Naive thymus-derived CD4-positive, alpha-beta T cell (primary cell): ENCODE data around the gene ARMC9. TPM values are rescaled to one million over a fixed set of nuclear protein-coding genes. Genes with fewer than 3 reads are reported as not detected.
"Not testable (repeated sequence)": the region's sequence is repeated elsewhere in the genome, so short reads cannot be mapped to it uniquely, and the experiment has no call there.

Source experiments
- ATAC-seq: fragments of 150-1000 bp; cut with Tn5 transposase; 2 replicates; pipeline ENCODE4 v1.10.0; 2021; ENCODE audit warnings: mild to moderate bottlenecking, moderate library complexity
- CTCF ChIA-PET: fragments of 350-600 bp; sonication (Branson Sonifier 250); formaldehyde crosslinking; loops from one replicate; lab custom pipeline; 2021; ENCODE audit warnings: antibody characterized with exemption; lab: Charles Lee
- POLR2A ChIA-PET: fragments of 350-600 bp; sonication (Branson Sonifier 250); formaldehyde crosslinking; loops from one replicate; lab custom pipeline; 2021; ENCODE audit warnings: antibody characterized with exemption, inconsistent platforms; lab: Charles Lee
- DNase-seq, 9 donors: peaks; one replicate each; pipeline versions ENCODE4 v3.0.0 to v3.0.0-alpha.2; 2020 to 2022; ENCODE audit warnings: mixed read lengths in 1 of 9
- H3K27ac ChIP-seq: one replicate; pipeline ENCODE4 v1.7.0; 2013; ENCODE audit warnings: mild to moderate bottlenecking, low read depth, low read length, moderate library complexity
- H3K27me3 ChIP-seq, 2 donors: one replicate each; pipeline ENCODE4 v1.7.0; 2013; ENCODE audit warnings: low read length in 2 of 2, mild to moderate bottlenecking in 2 of 2, moderate library complexity in 2 of 2; ENCODE audit not compliant: control insufficient read depth in 2 of 2, insufficient read depth in 2 of 2
- H3K36me3 ChIP-seq, 3 experiments: 1 replicate in 2 of 3; 2 replicates in 1 of 3; pipeline ENCODE4 v1.7.0; 2013; ENCODE audit warnings: low read length in 3 of 3, mild to moderate bottlenecking in 3 of 3, moderate library complexity in 1 of 3; ENCODE audit not compliant: insufficient read depth in 3 of 3, control insufficient read depth in 2 of 3
- H3K4me1 ChIP-seq, 2 donors: one replicate each; pipeline ENCODE4 v1.7.0; 2013; ENCODE audit warnings: low read length in 2 of 2, mild to moderate bottlenecking in 2 of 2, moderate library complexity in 1 of 2; ENCODE audit not compliant: control insufficient read depth in 2 of 2, insufficient read depth in 2 of 2
- H3K4me3 ChIP-seq: 2 replicates; pipeline ENCODE4 v1.7.0; 2013; ENCODE audit warnings: mild to moderate bottlenecking, low read length
- H3K9me3 ChIP-seq, 3 experiments: 1 replicate in 2 of 3; 2 replicates in 1 of 3; pipeline ENCODE4 v1.7.0; 2013; ENCODE audit warnings: low read length in 3 of 3; ENCODE audit not compliant: control insufficient read depth in 2 of 3
- H3K27ac Mint-ChIP-seq, 9 donors: one replicate each; pipeline ENCODE4 v1.8.0; 2020 to 2022; ENCODE audit warnings: mixed read lengths in 9 of 9, mild to moderate bottlenecking in 8 of 9, moderate library complexity in 5 of 9, inconsistent platforms in 2 of 9
- H3K27me3 Mint-ChIP-seq, 5 donors: one replicate each; pipeline ENCODE4 v1.8.0; 2021 to 2022; ENCODE audit warnings: mixed read lengths in 5 of 5, mild to moderate bottlenecking in 1 of 5
- H3K36me3 Mint-ChIP-seq, 5 donors: one replicate each; pipeline ENCODE4 v1.8.0; 2020 to 2022; ENCODE audit warnings: mixed read lengths in 5 of 5, mild to moderate bottlenecking in 3 of 5, inconsistent platforms in 1 of 5
- H3K4me1 Mint-ChIP-seq, 7 donors: one replicate each; pipeline ENCODE4 v1.8.0; 2020 to 2022; ENCODE audit warnings: mixed read lengths in 7 of 7, mild to moderate bottlenecking in 3 of 7, inconsistent platforms in 1 of 7
- H3K4me3 Mint-ChIP-seq, 10 donors: one replicate each; pipeline ENCODE4 v1.8.0; 2020 to 2022; ENCODE audit warnings: mild to moderate bottlenecking in 10 of 10, mixed read lengths in 10 of 10, moderate library complexity in 6 of 10, inconsistent platforms in 2 of 10
- H3K9me3 Mint-ChIP-seq, 11 donors: one replicate each; pipeline ENCODE4 v1.8.0; 2020 to 2022; ENCODE audit warnings: mixed read lengths in 11 of 11, mild to moderate bottlenecking in 4 of 11, inconsistent platforms in 1 of 11, moderate library complexity in 1 of 11
- intact Hi-C, 2 donors: fragments of 100-400 bp; cut with micrococcal nuclease; formaldehyde crosslinking; loops; one replicate each; pipeline ENCODE4 v1.15.1; 2023
- polyA plus RNA-seq, 2 donors: library from polyadenylated mRNA; unstranded; fragments of 300-500 nt; fragmentation: Illumina TruSeq; gene quantifications; one replicate each; pipeline ENCODE4 v1.2.3, GENCODE V29; 2021
- total RNA-seq, 6 experiments: library from RNA in 5 of 6; stranded (reverse) in 5 of 6; gene quantifications; 1 replicate in 5 of 6; 2 replicates in 1 of 6; pipeline ENCODE4 v1.2.3 and lab custom pipeline; 2021 to 2026

The ARMC9 gene
- total and polyA plus RNA-seq, 7 experiments from 2014 or later = 0.45 to 2.0 (median 0.85) TPM

GRCh38 chr2:231191896-231192872 is 6.2 kb upstream of the ARMC9 start:
- no peak overlapping the region for H3K4me3 ChIP-seq
- intact Hi-C loops = no loop called here

GRCh38 chr2:231193216-231193615 is 5.2 kb upstream of the ARMC9 start:
- Histone ChIP-seq H3K4me3 (no peak overlapping the region), H3K27ac (no peak overlapping the region), H3K4me1 (peaks cover 0 to 4% of the 10 kb centered on the region in 2 donors), H3K27me3 (peaks cover 0 to 3% of the 10 kb centered on the region in 2 donors), H3K36me3 (peaks cover 0 to 2% (median 0%) of the 10 kb centered on the region in 3 experiments), H3K9me3 (no peaks in the 10 kb centered on the region)
- intact Hi-C loops = no loop called here
- Mint-ChIP-seq H3K4me1 (peaks cover 0 to 13% (median 6%) of the 10 kb centered on the region in 7 donors), H3K27ac (no peak overlapping the region), H3K4me3 (no peak overlapping the region), H3K9me3 (peaks cover 0 to 3% (median 0%) of the 10 kb centered on the region in 11 donors), H3K27me3 (peaks cover 15 to 60% (median 20%) of the 10 kb centered on the region in 5 donors), H3K36me3 (no peaks in the 10 kb centered on the region)
- ATAC-seq (no peak), DNase-seq (no peak)
- CTCF ChIA-PET = no interaction called here
- POLR2A ChIA-PET = no interaction called here

More at GRCh38 chr2:231191896-231192872, 6.2 kb upstream of the ARMC9 start:
- H3K4me1 Mint-ChIP-seq = peaks cover 0 to 3% (median 0%) of the 10 kb centered on the region in 7 donors
- no peak for ATAC-seq
- no peak overlapping the region for H3K27ac Mint-ChIP-seq
- POLR2A ChIA-PET = no interaction called here
- no peak for DNase-seq
- Histone ChIP-seq H3K36me3 (no peaks in the 10 kb centered on the region), H3K4me1 (no peaks in the 10 kb centered on the region), H3K27ac (no peak overlapping the region), H3K9me3 (no peaks in the 10 kb centered on the region), H3K27me3 (peaks cover 0 to 3% of the 10 kb centered on the region in 2 donors)
- H3K9me3 Mint-ChIP-seq = peaks cover 0 to 3% (median 0%) of the 10 kb centered on the region in 11 donors
- H3K4me3 Mint-ChIP-seq = no peak overlapping the region
- no peaks in the 10 kb centered on the region for H3K36me3 Mint-ChIP-seq
- peaks cover 16 to 64% (median 24%) of the 10 kb centered on the region in 5 donors for H3K27me3 Mint-ChIP-seq
- CTCF ChIA-PET = no interaction called here

GRCh38 chr2:231196592-231196991 is 1.8 kb upstream of the ARMC9 start:
- no peaks in the 10 kb centered on the region for H3K9me3 ChIP-seq
- no peaks in the 10 kb centered on the region for H3K36me3 Mint-ChIP-seq
- H3K27me3 ChIP-seq = peaks cover 0 to 3% of the 10 kb centered on the region in 2 donors
- ChIA-PET CTCF (interaction anchor here (0.7 kb wide), 1 partner anchor 38 kb away, joined by 3 read pairs; no protein-coding TSS in a partner anchor), POLR2A (no interaction called here)
- H3K9me3 Mint-ChIP-seq = no peaks in the 10 kb centered on the region
- peaks cover 0 to 4% (median 0%) of the 10 kb centered on the region in 3 experiments for H3K36me3 ChIP-seq
- H3K27ac Mint-ChIP-seq = peak overlapping the region in 2 of 9 donors; percentile 33 to 76
- intact Hi-C loops = no loop called here
- H3K4me3 Mint-ChIP-seq = peak overlapping the region in 7 of 10 donors; percentile 30 to 67 (median 60)
- peaks cover 0 to 15% (median 13%) of the 10 kb centered on the region in 7 donors for H3K4me1 Mint-ChIP-seq
- ATAC-seq (no peak), DNase-seq (no peak)
- peaks cover 0 to 4% of the 10 kb centered on the region in 2 donors for H3K4me1 ChIP-seq
- no peak overlapping the region for H3K27ac ChIP-seq
- no peak overlapping the region for H3K4me3 ChIP-seq
- peaks cover 4 to 51% (median 9%) of the 10 kb centered on the region in 5 donors for H3K27me3 Mint-ChIP-seq

GRCh38 chr2:231197196-231197595 is 1.2 kb upstream of the ARMC9 start:
- H3K27me3 ChIP-seq, intact Hi-C loops, H3K4me3 ChIP-seq, H3K9me3 Mint-ChIP-seq, H3K9me3 ChIP-seq, H3K4me1 ChIP-seq, DNase-seq, H3K36me3 Mint-ChIP-seq, ATAC-seq, H3K27ac ChIP-seq, H3K36me3 ChIP-seq, H3K27ac Mint-ChIP-seq, POLR2A ChIA-PET: not testable (repeated sequence)
- H3K4me1 Mint-ChIP-seq = peaks cover 0 to 15% (median 13%) of the 10 kb centered on the region in 7 donors
- peaks cover 4 to 47% (median 6%) of the 10 kb centered on the region in 5 donors for H3K27me3 Mint-ChIP-seq
- peak overlapping the region; percentile 87 to 97 (median 94) for H3K4me3 Mint-ChIP-seq
- CTCF ChIA-PET = interaction anchor here (0.6 kb wide), 1 partner anchor 17 kb away, joined by 3 read pairs; no protein-coding TSS in a partner anchor

- Mint-ChIP-seq H3K4me1 (peaks cover 0 to 15% (median 13%) of the 10 kb centered on the region in 7 donors), H3K4me3 (peak overlapping the region; percentile 87 to 97 (median 94)), H3K27me3 (peaks cover 0 to 41% (median 0%) of the 10 kb centered on the region in 5 donors), H3K27ac (peak overlapping the region in 6 of 9 donors; percentile 38 to 81 (median 64)), H3K9me3 (no peaks in the 10 kb centered on the region), H3K36me3 (no peaks in the 10 kb centered on the region)
- peak overlapping the region; percentile 61 for H3K27ac ChIP-seq
- H3K36me3 ChIP-seq = peaks cover 0 to 4% (median 0%) of the 10 kb centered on the region in 3 experiments
- H3K9me3 ChIP-seq = no peaks in the 10 kb centered on the region
- H3K4me3 ChIP-seq = peak overlapping the region; percentile 100
- H3K4me1 ChIP-seq = peaks cover 0 to 4% of the 10 kb centered on the region in 2 donors
- intact Hi-C loops = loop anchor here in 1 of 2 donors (1.0 kb wide), 1 partner anchor 141 kb away; the partner anchor contains the start of gene PSMD1
- no peaks in the 10 kb centered on the region for H3K27me3 ChIP-seq
- ATAC-seq (peak; percentile 10), DNase-seq (peak in 1 of 9 donors; percentile 2)
- ChIA-PET POLR2A (interaction anchor here (0.6 kb wide), 1 partner anchor 21 kb away, joined by 3 read pairs; no protein-coding TSS in a partner anchor), CTCF (interaction anchor here (0.6 kb wide), 1 partner anchor 18 kb away, joined by 3 read pairs; no protein-coding TSS in a partner anchor)
These were observed 633 bp upstream of the ARMC9 start for GRCh38 chr2:231197706-231198290.

- peak overlapping the region; percentile 100 for H3K4me3 ChIP-seq
- peak overlapping the region; percentile 61 for H3K27ac ChIP-seq
- DNase-seq = no peak
- Mint-ChIP-seq H3K4me3 (peak overlapping the region; percentile 79 to 94 (median 87)), H3K27ac (peak overlapping the region in 3 of 9 donors; percentile 21 to 62 (median 46)), H3K36me3 (no peaks in the 10 kb centered on the region), H3K4me1 (peaks cover 0 to 15% (median 13%) of the 10 kb centered on the region in 7 donors), H3K9me3 (no peaks in the 10 kb centered on the region), H3K27me3 (peaks cover 0 to 33% (median 0%) of the 10 kb centered on the region in 5 donors)
- CTCF ChIA-PET = no interaction called here
- no peaks in the 10 kb centered on the region for H3K27me3 ChIP-seq
- no peaks in the 10 kb centered on the region for H3K9me3 ChIP-seq
- H3K4me1 ChIP-seq = peaks cover 0 to 4% of the 10 kb centered on the region in 2 donors
- peaks cover 0 to 4% (median 0%) of the 10 kb centered on the region in 3 experiments for H3K36me3 ChIP-seq
- ATAC-seq = no peak
- POLR2A ChIA-PET = interaction anchor here (0.8 kb wide), 1 partner anchor 16 kb away, joined by 4 read pairs; no protein-coding TSS in a partner anchor
- intact Hi-C loops = no loop called here
These were observed 788 bp downstream of the ARMC9 start for GRCh38 chr2:231199219-231199618.
